Karpas-422 (cell line): Measurements from ENCODE around the gene RXFP1. TPM values are rescaled to one million over a fixed set of nuclear protein-coding genes. Genes with fewer than 3 reads are reported as not detected.
A peak's percentile ranks its signal among the peaks of the same experiment; 100 is the strongest.
"Not testable (repeated sequence)": the region's sequence is repeated elsewhere in the genome, so short reads cannot be mapped to it uniquely, and the experiment has no call there.

Experiments used
- DNase-seq: peaks from one replicate; pipeline ENCODE4 v3.0.0-alpha.2; 2015
- H2AFZ ChIP-seq: fragments of 200-600 bp; sonication (generic); 2 replicates; pipeline ENCODE4 v1.6.1; 2014; ENCODE audit warnings: antibody characterized with exemption, low read length, mixed read lengths
- H3K27ac ChIP-seq: fragments of 200-600 bp; sonication (generic); 2 replicates; pipeline ENCODE4 v1.5.1; 2014; ENCODE audit warnings: mild to moderate bottlenecking, low read length, moderate library complexity
- H3K27me3 ChIP-seq: fragments of 200-600 bp; sonication (generic); 2 replicates; pipeline ENCODE4 v1.6.1; 2014; ENCODE audit warnings: low read length, mixed read lengths
- H3K36me3 ChIP-seq: fragments of 200-600 bp; sonication (generic); 2 replicates; pipeline ENCODE4 v1.6.1; 2014; ENCODE audit warnings: low read length, mixed read lengths; ENCODE audit not compliant: insufficient read depth
- H3K4me1 ChIP-seq: fragments of 200-600 bp; sonication (generic); 2 replicates; pipeline ENCODE4 v1.6.1; 2014; ENCODE audit warnings: mild to moderate bottlenecking, low read length, mixed read lengths
- H3K4me2 ChIP-seq: fragments of 200-600 bp; sonication (generic); 2 replicates; pipeline ENCODE4 v1.6.1; 2014; ENCODE audit warnings: low read length, low read depth, mild to moderate bottlenecking; ENCODE audit not compliant: poor library complexity, severe bottlenecking
- H3K4me3 ChIP-seq: fragments of 200-600 bp; sonication (generic); 2 replicates; pipeline ENCODE4 v1.5.1; 2014; ENCODE audit warnings: mild to moderate bottlenecking, antibody characterized with exemption, low read length, mixed read lengths
- H3K79me2 ChIP-seq: fragments of 200-600 bp; sonication (generic); 2 replicates; pipeline ENCODE4 v1.6.1; 2014; ENCODE audit warnings: mild to moderate bottlenecking, low read length, mixed read lengths
- H3K9ac ChIP-seq: fragments of 200-600 bp; sonication (generic); 2 replicates; pipeline ENCODE4 v1.6.0; 2014; ENCODE audit warnings: low read length
- H3K9me2 ChIP-seq: fragments of 200-600 bp; sonication (generic), shearing (Covaris generic); replicated peaks from 2 replicates; pipeline ENCODE4 v1.6.0; 2014; ENCODE audit warnings: mild to moderate bottlenecking, low read length, moderate library complexity; ENCODE audit not compliant: insufficient read depth
- H3K9me3 ChIP-seq: fragments of 300-700, 200-600 bp; sonication (generic); 2 replicates; pipeline ENCODE4 v1.6.1; 2014; ENCODE audit warnings: low read length, mixed read lengths
- H4K20me1 ChIP-seq: fragments of 200-600 bp; sonication (generic); 2 replicates; pipeline ENCODE4 v1.6.1; 2014; ENCODE audit warnings: mild to moderate bottlenecking, antibody characterized with exemption, low read length, low read depth; ENCODE audit not compliant: insufficient read depth
- total RNA-seq: library from RNA; depleted of rRNA; stranded (reverse); fragments of >200 nt; shearing (Covaris generic); gene quantifications from 2 replicates; pipeline ENCODE4 v1.2.3, GENCODE V29; 2014; ENCODE audit warnings: low replicate concordance

Gene RXFP1
- total RNA-seq, 1 experiment from 2014 or later, result not detected

- H3K9ac ChIP-seq, result no peak overlapping the region
- H3K27ac ChIP-seq, result no peak overlapping the region
- H3K4me2 ChIP-seq, result no peak overlapping the region
- no peak for DNase-seq
- H3K4me3 ChIP-seq, result no peak overlapping the region
- H3K79me2 ChIP-seq, result no peaks in the 10 kb centered on the region
- H3K9me2 ChIP-seq, result no peaks in the 10 kb centered on the region
- no peaks in the 10 kb centered on the region for H3K9me3 ChIP-seq
- no peak overlapping the region for H2AFZ ChIP-seq
- H3K36me3 ChIP-seq, result no peaks in the 10 kb centered on the region
- H3K4me1 ChIP-seq, result 0 out of 2 replicates have a peak, but pooled peaks cover 4% of the 10 kb centered on the region
- no peaks in the 10 kb centered on the region for H4K20me1 ChIP-seq
- H3K27me3 ChIP-seq, result no peaks in the 10 kb centered on the region
Measured at GRCh38 chr4:158656439-158656838, 134.8 kb downstream of the RXFP1 start.

- Histone ChIP-seq H4K20me1 (no peaks in the 10 kb centered on the region), H2AFZ (no peak overlapping the region), H3K4me2 (no peak overlapping the region), H3K9me2 (no peaks in the 10 kb centered on the region), H3K79me2 (no peaks in the 10 kb centered on the region), H3K9ac (no peak overlapping the region), H3K9me3 (no peaks in the 10 kb centered on the region), H3K4me1 (0 out of 2 replicates have a peak, but pooled peaks cover 4% of the 10 kb centered on the region), H3K27ac (no peak overlapping the region), H3K36me3 (no peaks in the 10 kb centered on the region), H3K4me3 (no peak overlapping the region), H3K27me3 (no peaks in the 10 kb centered on the region)
- no peak for DNase-seq
Measured at GRCh38 chr4:158657291-158657690, 135.6 kb downstream of the RXFP1 start.

- not testable (repeated sequence) for H2AFZ ChIP-seq, H3K9me2 ChIP-seq, H3K9me3 ChIP-seq, H3K9ac ChIP-seq, H3K27ac ChIP-seq, H3K4me2 ChIP-seq, H4K20me1 ChIP-seq, H3K27me3 ChIP-seq, H3K36me3 ChIP-seq, H3K79me2 ChIP-seq, H3K4me1 ChIP-seq, H3K4me3 ChIP-seq
- DNase-seq, result peak; percentile 14
Measured at GRCh38 chr4:158663255-158663654, 141.6 kb downstream of the RXFP1 start.

DNA sequence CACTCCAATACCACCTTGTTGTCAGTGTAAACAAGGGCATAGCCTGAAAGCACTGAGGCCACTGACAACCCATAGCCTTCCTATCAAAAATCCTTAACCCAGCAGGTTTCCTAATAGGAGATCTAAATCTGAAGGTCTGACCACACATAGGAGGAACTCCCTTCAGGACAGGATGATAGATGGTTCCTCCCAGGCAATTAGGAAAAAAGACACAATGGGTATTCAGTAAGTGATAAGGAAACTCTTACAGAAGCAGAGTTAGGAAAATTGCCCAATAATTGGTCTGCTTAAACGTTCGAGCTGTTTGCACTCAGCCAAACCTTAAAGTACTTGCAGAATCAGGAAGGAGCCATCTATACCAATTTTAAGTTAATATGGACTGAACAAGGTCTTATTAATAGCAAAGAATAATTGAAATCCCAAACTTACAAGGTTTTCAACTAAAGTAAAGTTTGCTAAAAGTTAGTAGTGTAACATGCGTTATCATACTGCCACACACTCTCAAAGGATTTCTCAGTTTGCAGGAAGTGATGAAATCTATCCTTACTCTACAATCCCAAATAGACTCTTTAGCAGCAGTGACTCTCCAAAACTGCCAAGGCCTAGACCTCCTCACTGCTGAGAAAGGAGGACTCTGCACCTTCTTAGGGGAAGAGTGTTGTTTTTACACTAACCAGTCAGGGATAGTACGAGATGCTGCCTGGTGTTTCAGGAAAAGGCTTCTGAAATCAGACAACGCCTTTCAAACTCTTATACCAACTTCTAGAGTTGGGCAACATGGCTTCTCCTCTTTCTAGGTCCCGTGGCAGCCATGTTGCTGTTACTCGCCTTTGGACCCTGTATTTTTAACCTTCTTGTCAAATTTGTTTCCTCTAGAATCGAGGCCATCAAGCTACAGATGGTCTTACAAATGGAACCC lies 142.3 kb downstream of the RXFP1 start:
- Histone ChIP-seq H3K36me3 (peaks cover 12% of the 10 kb centered on the region; the same call in 1 of the 2 replicates), H3K79me2 (peaks cover 14% of the 10 kb centered on the region)
- not testable (repeated sequence) for H2AFZ ChIP-seq, H3K4me2 ChIP-seq, H3K9ac ChIP-seq, H3K9me2 ChIP-seq, H3K4me3 ChIP-seq, H3K27ac ChIP-seq, H3K27me3 ChIP-seq, H3K4me1 ChIP-seq, H3K9me3 ChIP-seq, H4K20me1 ChIP-seq
- peak; percentile 21 for DNase-seq

GRCh38 chr4:158664806-158665205 lies 143.1 kb downstream of the RXFP1 start:
- peak; percentile 37 for DNase-seq
- no peaks in the 10 kb centered on the region for H4K20me1 ChIP-seq
- peaks cover 20% of the 10 kb centered on the region; the same call in 1 of the 2 replicates for H3K36me3 ChIP-seq
- H3K9me2 ChIP-seq, result no peaks in the 10 kb centered on the region
- no peaks in the 10 kb centered on the region for H3K9me3 ChIP-seq
- no peak overlapping the region for H3K4me2 ChIP-seq
- no peak overlapping the region for H3K27ac ChIP-seq
- H3K9ac ChIP-seq, result no peak overlapping the region
- no peak overlapping the region for H2AFZ ChIP-seq
- H3K4me3 ChIP-seq, result no peak overlapping the region
- H3K79me2 ChIP-seq, result peaks cover 23% of the 10 kb centered on the region
- no peaks in the 10 kb centered on the region; the same call in 1 of the 2 replicates for H3K4me1 ChIP-seq
- H3K27me3 ChIP-seq, result no peaks in the 10 kb centered on the region

GRCh38 chr4:158666892-158667291 lies 145.2 kb downstream of the RXFP1 start:
- Histone ChIP-seq H3K36me3 (peaks cover 20% of the 10 kb centered on the region; the same call in 1 of the 2 replicates), H3K9ac (no peak overlapping the region), H2AFZ (no peak overlapping the region), H3K4me1 (peaks cover 8% of the 10 kb centered on the region), H3K27me3 (no peaks in the 10 kb centered on the region), H3K9me2 (no peaks in the 10 kb centered on the region), H3K27ac (no peak overlapping the region), H3K4me3 (no peak overlapping the region), H3K9me3 (no peaks in the 10 kb centered on the region), H3K4me2 (no peak overlapping the region), H4K20me1 (peaks cover 9% of the 10 kb centered on the region; the same call in 1 of the 2 replicates), H3K79me2 (peaks cover 41% of the 10 kb centered on the region)
- DNase-seq, result peak; percentile 37

DNA sequence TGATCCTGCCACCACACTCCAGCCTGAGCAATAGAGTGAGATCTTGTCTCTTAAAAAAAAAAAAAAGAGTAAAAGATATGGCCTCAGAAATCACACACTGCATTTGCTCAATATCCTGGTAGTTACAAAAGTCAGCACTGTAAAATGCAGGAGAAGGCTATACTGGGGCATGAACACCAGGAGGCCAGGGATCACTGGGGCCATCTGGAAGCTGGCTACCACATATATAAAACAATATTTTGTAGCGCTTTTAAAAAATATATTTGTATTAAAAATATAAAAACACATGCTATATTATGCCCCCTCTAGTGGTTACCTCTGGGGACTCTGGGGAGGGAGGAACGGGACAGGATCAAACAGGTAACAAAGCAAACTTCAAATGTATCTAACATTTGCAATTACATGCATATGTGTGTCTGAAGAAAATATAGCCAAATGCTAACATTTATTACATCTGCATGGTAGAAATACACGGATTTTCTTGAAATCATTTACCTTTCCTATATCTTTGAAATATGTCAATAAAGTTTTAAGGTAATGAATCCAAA lies 146.0 kb downstream of the RXFP1 start:
- H4K20me1 ChIP-seq, result peaks cover 9% of the 10 kb centered on the region; the same call in 1 of the 2 replicates
- H3K4me3 ChIP-seq, result no peak overlapping the region
- no peak overlapping the region for H3K9ac ChIP-seq
- H3K4me1 ChIP-seq, result peaks cover 9% of the 10 kb centered on the region
- no peaks in the 10 kb centered on the region for H3K9me3 ChIP-seq
- H3K36me3 ChIP-seq, result peaks cover 20% of the 10 kb centered on the region; the same call in 1 of the 2 replicates
- H3K79me2 ChIP-seq, result peaks cover 45% of the 10 kb centered on the region
- no peak overlapping the region for H3K4me2 ChIP-seq
- H3K9me2 ChIP-seq, result no peaks in the 10 kb centered on the region
- no peak overlapping the region for H2AFZ ChIP-seq
- no peaks in the 10 kb centered on the region for H3K27me3 ChIP-seq
- H3K27ac ChIP-seq, result no peak overlapping the region
- DNase-seq, result peak; percentile 71

- Histone ChIP-seq H3K36me3 (peaks cover 20% of the 10 kb centered on the region; the same call in 1 of the 2 replicates), H3K9me2 (no peaks in the 10 kb centered on the region), H3K4me2 (no peak overlapping the region), H3K4me3 (no peak overlapping the region), H3K27me3 (no peaks in the 10 kb centered on the region), H3K27ac (no peak overlapping the region), H3K9ac (no peak overlapping the region), H3K79me2 (peaks cover 61% of the 10 kb centered on the region), H3K9me3 (no peaks in the 10 kb centered on the region), H4K20me1 (peaks cover 9% of the 10 kb centered on the region; the same call in 1 of the 2 replicates), H2AFZ (no peak overlapping the region), H3K4me1 (peaks cover 21% of the 10 kb centered on the region)
- DNase-seq, result no peak
Measured at GRCh38 chr4:158669310-158669709, 147.6 kb downstream of the RXFP1 start.
